ENCODE measurements around the gene NKX6-2. TPM values are rescaled to one million over a fixed set of nuclear protein-coding genes. Genes with fewer than 3 reads are reported as not detected.

The NKX6-2 gene
- not detected in 2 replicates for total RNA-seq

DNA sequence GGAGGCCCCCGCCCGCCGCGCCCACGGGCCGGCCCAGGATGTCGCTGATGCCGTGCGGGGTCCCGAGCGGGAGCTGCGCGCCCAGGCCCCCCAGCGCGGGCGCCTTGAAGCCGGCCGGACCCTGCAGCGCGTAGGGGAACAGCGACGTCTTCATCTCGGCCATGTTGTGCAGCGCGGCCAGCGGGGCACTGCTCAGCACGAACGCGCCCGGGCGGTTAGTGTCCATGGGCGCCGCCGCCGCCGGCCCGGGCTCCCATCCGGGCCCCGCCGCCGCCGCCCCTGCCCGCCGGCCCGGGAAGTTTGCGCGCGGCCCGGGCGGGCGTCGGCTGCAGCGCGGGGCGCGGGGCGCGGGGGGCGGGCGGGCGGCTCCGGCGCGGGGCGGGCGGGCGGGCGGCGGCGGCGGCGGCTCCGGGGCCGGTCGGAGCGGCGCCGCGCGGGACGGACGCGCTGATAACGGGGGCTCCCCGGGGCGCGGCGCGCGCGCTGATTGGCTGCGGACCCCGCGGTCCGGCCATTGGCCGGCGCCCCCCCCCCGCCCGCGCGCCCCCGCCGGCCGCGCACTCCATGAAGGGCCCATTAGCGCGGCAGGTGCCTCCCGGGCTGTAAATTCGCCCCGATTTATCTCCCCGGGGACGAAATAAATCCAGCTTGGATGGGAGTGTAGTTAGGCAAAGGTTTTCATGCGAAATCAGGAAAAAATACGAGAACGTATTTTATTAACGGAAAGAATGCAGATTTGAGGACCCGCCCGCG is at the start of gene NKX6-2:
TSS of gene NKX6-2 (minus strand) at position 425 of the 753 bp plus-strand sequence. CDS start at position 226, 199 bp downstream.

Other genes with a start within 250 kb of the NKX6-2 start
- gene INPP5A, start 248.4 kb downstream of the NKX6-2 start, total RNA-seq: 18.6 and 26.0 TPM in 2 replicates
- 0.49 and 0.69 TPM in 2 replicates for gene CFAP46, start 156.4 kb upstream of the NKX6-2 start, total RNA-seq

Data from cardiac ventricle fibroblast (primary cell).